ENCODE measurements around the gene USP9Y.
"Not testable (repeated sequence)": the region's sequence is repeated elsewhere in the genome, so short reads cannot be mapped to it uniquely, and the experiment has no call there.

Gene USP9Y, protein sequence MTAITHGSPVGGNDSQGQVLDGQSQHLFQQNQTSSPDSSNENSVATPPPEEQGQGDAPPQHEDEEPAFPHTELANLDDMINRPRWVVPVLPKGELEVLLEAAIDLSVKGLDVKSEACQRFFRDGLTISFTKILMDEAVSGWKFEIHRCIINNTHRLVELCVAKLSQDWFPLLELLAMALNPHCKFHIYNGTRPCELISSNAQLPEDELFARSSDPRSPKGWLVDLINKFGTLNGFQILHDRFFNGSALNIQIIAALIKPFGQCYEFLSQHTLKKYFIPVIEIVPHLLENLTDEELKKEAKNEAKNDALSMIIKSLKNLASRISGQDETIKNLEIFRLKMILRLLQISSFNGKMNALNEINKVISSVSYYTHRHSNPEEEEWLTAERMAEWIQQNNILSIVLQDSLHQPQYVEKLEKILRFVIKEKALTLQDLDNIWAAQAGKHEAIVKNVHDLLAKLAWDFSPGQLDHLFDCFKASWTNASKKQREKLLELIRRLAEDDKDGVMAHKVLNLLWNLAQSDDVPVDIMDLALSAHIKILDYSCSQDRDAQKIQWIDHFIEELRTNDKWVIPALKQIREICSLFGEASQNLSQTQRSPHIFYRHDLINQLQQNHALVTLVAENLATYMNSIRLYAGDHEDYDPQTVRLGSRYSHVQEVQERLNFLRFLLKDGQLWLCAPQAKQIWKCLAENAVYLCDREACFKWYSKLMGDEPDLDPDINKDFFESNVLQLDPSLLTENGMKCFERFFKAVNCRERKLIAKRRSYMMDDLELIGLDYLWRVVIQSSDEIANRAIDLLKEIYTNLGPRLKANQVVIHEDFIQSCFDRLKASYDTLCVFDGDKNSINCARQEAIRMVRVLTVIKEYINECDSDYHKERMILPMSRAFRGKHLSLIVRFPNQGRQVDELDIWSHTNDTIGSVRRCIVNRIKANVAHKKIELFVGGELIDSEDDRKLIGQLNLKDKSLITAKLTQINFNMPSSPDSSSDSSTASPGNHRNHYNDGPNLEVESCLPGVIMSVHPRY (N-terminal part only)

DNA sequence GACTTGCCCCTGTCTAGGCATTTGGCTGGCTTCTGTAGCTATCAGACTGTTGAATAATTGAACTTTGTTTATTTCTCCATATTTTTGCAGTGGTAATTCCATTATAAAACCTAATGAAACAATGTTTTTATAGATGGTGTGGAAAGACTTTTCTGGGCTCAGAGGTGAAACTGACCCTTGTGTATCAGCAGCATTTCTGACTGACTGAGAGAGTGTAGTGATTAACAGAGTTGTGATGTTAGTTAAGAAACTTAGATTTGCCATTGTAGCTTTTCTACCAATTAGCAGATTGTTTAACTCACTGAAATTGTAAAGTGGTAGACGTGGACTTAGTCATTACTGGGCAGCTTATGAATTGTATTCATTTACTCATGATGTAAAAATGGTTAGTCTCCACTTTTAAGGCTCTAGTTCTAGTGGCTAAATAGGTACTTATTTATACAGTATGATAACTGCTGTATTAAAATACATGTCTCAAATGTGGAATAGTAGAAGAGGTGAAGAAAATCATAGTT lies at the start of gene USP9Y:
USP9Y (plus strand) TSS at position 51 of the 515 bp plus-strand sequence. CDS start 8,217 bp downstream, outside the sequence.
- DNase-seq (ENCODE audit: low spot score): no peak

GRCh38 chrY:12651621-12652036 lies 49.4 kb upstream of the USP9Y start:
- DNase-seq (ENCODE audit: low spot score): no peak

- no peak for DNase-seq (ENCODE audit: low spot score)
Measured at GRCh38 chrY:12661745-12662681, 39.0 kb upstream of the USP9Y start.

- DNase-seq (ENCODE audit: low spot score): no peak
Measured at GRCh38 chrY:12662745-12663591, 38.1 kb upstream of the USP9Y start.

DNA sequence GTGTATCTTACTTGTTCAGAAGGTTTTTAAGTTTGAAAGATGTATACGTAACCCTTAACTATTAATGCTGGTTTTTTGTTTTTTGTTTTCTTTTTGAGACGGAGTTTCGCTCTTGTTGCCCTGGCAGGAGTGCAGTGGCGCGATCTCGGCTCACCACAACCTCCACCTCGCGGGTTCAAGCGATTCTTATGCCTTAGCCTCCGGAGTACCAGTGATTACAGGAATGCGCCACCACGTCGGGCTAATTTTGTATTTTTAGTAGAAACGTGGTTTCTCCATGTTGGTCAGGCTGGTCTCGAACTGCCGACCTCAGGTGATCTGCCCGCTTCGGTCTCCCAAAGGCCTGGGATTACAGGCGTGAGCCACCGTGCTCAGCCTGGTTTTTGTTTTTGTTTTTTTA lies 37.2 kb upstream of the USP9Y start:
- DNase-seq (ENCODE audit: low spot score): not testable (repeated sequence)

GRCh38 chrY:12678111-12678510 lies 22.9 kb upstream of the USP9Y start:
- DNase-seq (ENCODE audit: low spot score): no peak

DNA sequence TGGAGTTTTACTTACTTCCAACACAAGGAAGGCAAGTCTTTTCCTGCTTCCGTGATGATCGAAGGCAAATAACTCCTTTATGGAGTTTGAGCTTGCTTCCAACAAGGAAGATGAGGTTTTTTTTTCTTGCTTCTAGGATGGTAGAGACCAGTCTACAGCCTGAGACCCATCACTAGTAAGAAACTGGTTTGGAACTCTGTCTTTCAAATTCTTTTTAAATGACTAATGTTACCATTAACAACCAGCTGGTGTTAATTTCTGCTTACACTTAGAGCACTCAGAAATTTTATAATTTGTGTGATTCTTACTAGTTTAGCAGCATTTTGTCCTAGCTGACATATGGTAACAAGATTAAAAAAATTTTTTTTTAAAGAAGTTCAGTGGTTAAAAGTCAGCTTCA lies 19.5 kb upstream of the USP9Y start:
- no peak for DNase-seq (ENCODE audit: low spot score)

GRCh38 chrY:12688337-12688736 lies 12.7 kb upstream of the USP9Y start:
- no peak for DNase-seq (ENCODE audit: low spot score)

- DNase-seq (ENCODE audit: low spot score): no peak
Measured at GRCh38 chrY:12700087-12700486, 944 bp upstream of the USP9Y start.

DNA sequence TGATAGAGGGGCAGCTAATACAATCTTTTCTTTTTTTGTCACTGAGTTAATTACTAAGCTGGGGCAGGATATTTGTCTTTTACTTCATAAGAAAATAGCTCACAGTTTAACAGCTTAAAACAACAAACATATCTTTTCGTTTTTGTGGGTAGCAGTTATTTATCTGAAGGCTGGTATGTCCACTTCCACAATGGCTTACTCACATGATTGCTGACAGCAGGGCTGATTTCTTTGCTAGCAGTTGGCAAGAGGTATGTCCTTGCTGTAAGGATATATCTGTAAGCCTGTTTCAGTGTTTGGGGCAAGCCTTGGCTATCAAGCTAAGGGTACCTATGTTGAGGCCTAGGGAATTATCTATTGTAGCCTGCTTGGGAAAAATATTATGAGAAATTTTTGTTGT lies 1.1 kb downstream of the USP9Y start:
- no peak for DNase-seq (ENCODE audit: low spot score)

- DNase-seq (ENCODE audit: low spot score): no peak
Measured at GRCh38 chrY:12710460-12710859, 9.4 kb downstream of the USP9Y start.

- DNase-seq (ENCODE audit: low spot score): no peak
Measured at GRCh38 chrY:12715376-12715775, 14.3 kb downstream of the USP9Y start.

DNA sequence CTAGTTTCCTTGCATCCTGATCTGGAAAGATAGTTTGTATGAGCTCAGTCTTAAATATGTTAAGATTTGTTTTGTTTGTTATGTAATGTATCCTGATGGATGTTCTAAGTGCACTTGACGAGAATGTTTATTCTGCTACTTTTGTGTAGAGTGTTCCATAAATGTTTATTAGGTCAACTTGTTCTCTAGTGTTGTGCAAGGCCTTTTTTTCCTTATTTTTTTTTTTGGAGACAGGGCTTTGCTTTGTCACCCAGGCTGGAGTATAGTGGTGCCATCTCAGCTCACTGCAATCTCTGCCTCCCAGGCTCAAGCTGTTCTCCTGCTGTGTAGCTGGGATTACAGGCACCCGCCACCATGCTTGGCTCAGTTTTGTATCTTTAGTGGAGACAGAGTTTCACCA lies 28.7 kb downstream of the USP9Y start:
- no peak for DNase-seq (ENCODE audit: low spot score)

- no peak for DNase-seq (ENCODE audit: low spot score)
Measured at GRCh38 chrY:12733625-12734024, 32.6 kb downstream of the USP9Y start.

- DNase-seq (ENCODE audit: low spot score): no peak
Measured at GRCh38 chrY:12734051-12734450, 33.0 kb downstream of the USP9Y start.

DNA sequence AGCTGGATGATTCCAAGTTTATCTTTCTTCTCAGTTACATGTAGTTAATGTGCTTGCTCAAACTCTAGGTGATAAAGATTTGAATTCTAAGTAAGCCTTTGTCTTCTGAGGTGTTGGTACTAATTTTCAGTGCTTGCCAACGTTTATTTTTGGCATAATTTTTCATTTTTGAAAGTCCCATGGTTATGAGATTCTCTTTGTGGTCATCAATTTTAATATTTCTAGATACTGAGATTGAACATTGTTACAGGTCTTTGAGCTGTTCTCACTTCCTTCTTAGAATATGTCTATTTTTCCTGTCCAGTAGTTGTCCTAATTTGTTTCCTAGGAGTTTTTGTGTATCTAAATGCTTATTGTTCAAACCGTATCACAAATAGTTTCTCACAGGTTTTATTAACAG lies 40.4 kb downstream of the USP9Y start:
- no peak for DNase-seq (ENCODE audit: low spot score)

DNA sequence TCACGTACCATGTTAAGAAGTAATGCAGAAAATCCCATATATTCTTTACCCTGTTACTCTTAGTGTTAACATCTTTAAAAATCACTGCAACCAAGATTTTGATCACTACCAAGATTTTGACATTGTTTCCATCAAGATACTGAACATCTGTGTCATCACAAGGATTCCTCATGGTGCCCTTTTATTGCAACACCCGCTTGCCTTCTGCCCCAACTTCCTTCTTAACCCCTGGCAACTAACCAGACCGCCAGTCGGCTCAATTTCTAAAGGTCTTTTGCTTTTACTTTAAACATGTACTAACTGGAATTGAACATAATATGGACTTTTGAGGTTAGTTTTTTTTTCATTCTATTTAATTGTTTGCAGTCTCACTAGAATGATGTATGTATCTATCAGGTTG lies 41.7 kb downstream of the USP9Y start:
- no peak for DNase-seq (ENCODE audit: low spot score)

GRCh38 chrY:12744091-12744490 lies 43.1 kb downstream of the USP9Y start:
- DNase-seq (ENCODE audit: low spot score): no peak

DNA sequence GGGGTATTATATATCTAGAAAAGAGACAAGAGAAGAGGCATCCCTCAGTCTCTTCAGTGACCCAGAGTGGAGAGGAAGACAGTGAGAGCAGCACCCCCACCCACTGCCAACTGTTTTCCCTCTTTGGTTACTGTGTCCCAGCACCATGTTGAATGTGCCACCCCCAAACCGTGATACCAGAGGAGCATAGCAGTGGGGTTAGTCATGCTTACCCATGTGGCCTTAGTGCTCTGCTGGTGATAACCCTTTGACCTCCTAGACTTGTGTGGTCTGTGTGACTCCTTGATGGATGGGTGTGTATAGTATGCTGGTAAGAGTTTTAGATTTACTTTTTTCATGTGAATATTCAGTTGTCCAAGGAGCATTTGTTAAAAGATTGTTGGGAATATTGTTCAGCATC lies 48.3 kb downstream of the USP9Y start:
- DNase-seq (ENCODE audit: low spot score): no peak

DNA sequence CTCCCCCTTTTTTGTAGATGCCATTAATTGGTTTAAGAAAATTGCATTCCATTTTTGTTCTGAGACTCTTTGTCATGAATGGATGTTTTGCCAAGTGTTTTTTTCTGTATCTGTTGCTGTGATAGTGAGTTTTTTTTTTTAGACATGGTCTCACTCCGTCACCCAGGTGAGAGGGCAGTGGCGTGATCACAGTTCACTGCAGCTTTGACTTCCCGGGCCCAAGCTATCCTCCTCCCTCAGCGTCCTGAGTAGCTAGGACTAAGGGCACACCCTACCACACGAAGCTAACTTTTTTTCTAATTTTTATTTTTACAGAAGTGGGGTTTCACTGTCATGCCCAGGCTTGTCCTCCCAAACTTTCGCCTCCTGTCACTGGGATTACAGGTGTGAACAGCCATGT lies 51.8 kb downstream of the USP9Y start:
- DNase-seq (ENCODE audit: low spot score): no peak

DNA sequence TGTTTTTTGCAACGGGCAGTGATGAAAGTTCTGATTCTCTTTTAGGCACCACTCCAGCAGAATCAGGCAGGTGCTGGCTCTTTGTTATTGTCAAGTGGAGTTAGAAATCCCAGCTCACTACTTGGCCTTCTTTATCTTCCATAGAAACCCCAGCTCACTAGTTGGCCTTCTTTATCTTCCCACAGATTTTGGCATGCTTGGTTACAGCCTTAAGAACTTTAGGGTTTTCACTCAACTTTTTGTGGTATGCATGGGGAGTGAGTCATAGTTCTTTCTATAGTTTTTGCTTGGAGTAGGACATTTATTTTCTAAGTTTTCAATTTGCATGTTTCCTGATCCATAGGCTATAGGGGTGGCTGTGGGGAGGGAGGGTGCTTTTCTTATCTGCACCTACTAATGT lies 55.0 kb downstream of the USP9Y start:
- no peak for DNase-seq (ENCODE audit: low spot score)

Measured in kidney capillary endothelial cell (primary cell).